GM12891 (cell line): ENCODE results near the gene DPEP2NB.

Experiments
- POLR2A ChIP-seq: IDR thresholded peaks from 2 replicates; pipeline ENCODE4 v1.6.1; 2011; ENCODE audit warnings: low read depth, low read length, control low read depth
- POLR2AphosphoS5 ChIP-seq: IDR thresholded peaks from 2 replicates; pipeline ENCODE4 v1.6.1; 2011; ENCODE audit warnings: low read depth, low read length, control low read depth

- TF ChIP-seq POLR2A (no peak), POLR2AphosphoS5 (no peak)
Observed at GRCh38 chr16:67979955-67980678, 35.6 kb downstream of the DPEP2NB start, which contains the start of gene DPEP3.
